ENCODE results near the gene S1PR3.

DNA sequence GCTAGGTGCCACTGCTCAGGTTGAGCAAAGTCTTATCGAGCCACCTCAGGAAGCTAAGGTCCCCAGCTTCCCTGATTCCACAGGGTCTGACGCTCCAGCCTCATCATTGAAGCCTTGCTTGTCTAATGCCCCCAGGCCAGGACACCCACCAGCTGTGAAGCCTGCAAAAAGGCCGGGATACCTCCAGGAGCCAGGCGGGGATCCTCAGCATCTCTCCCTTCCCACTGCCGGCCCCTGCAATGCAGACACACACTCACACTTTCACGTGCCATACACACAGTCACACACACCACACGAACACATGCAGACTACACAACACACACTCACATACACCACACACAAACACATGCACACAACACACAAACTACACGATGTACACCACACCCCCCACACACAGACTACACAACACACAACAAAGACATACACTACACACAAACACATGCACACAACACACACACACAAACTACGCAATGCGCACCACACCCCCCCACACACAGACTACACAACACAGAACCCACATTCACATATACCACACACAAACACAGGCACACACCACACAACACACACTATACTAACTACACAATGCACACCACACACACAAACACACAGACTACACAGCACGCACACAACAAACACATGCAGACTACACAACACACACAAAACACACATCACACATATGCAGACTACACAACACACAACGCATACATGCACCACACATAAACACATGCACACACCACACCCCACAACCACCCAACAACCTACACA is 17.8 kb upstream of the S1PR3 start:
- no peak for TF ChIP-seq POLR2A (IDR thresholded peaks at IDR 0.05; ENCODE audit: low read depth, low read length)
- TF ChIP-seq, protein P1, sequence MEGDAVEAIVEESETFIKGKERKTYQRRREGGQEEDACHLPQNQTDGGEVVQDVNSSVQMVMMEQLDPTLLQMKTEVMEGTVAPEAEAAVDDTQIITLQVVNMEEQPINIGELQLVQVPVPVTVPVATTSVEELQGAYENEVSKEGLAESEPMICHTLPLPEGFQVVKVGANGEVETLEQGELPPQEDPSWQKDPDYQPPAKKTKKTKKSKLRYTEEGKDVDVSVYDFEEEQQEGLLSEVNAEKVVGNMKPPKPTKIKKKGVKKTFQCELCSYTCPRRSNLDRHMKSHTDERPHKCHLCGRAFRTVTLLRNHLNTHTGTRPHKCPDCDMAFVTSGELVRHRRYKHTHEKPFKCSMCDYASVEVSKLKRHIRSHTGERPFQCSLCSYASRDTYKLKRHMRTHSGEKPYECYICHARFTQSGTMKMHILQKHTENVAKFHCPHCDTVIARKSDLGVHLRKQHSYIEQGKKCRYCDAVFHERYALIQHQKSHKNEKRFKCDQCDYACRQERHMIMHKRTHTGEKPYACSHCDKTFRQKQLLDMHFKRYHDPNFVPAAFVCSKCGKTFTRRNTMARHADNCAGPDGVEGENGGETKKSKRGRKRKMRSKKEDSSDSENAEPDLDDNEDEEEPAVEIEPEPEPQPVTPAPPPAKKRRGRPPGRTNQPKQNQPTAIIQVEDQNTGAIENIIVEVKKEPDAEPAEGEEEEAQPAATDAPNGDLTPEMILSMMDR (IDR thresholded peaks at IDR 0.05; ENCODE audit: extremely low read depth in 1 of 2, insufficient read depth in 1 of 2, low read depth in 1 of 2, low read length in 2 of 2), result no peak
- TF ChIP-seq POLR2AphosphoS5 (IDR thresholded peaks at IDR 0.05; ENCODE audit: insufficient read depth, low read depth, low read length), result no peak
- no peak for TF ChIP-seq GATA2 (IDR thresholded peaks at IDR 0.05; ENCODE audit: insufficient read depth, insufficient read length, low read depth, low read length)

Data from endothelial cell of umbilical vein (primary cell).